H1 (cell line): ENCODE measurements around the gene SPARCL1. TPM values are rescaled to one million over a fixed set of nuclear protein-coding genes. Genes with fewer than 3 reads are reported as not detected.

ENCODE experiments used
- CTCF ChIA-PET: fragments of 300-600 bp; sonication (Branson Sonifier 250); formaldehyde crosslinking; loops from one replicate; lab custom pipeline; 2021; ENCODE audit not compliant: partially characterized antibody; lab: Charles Lee
- POLR2A ChIA-PET: fragments of 300-600 bp; sonication (Branson Sonifier 250); formaldehyde crosslinking; loops from one replicate; lab custom pipeline; 2021; ENCODE audit warnings: inconsistent platforms; ENCODE audit not compliant: partially characterized antibody; lab: Charles Lee
- DNase-seq, 2 experiments: peaks; one replicate each; pipeline versions ENCODE4 v3.0.0 to v3.0.0-alpha.2; 2010 to 2022; ENCODE audit warnings: low spot score in 2 of 2, low read depth in 1 of 2, mixed read lengths in 1 of 2
- FAIRE-seq: peaks from 2 replicates; lab custom pipeline; 2011; peaks lifted over from hg19 to GRCh38; lab: Jason Lieb, UNC
- H2AFZ ChIP-seq: 2 replicates; pipeline ENCODE4 v1.8.1; 2012; ENCODE audit warnings: low read length, inconsistent platforms
- H2AK5ac ChIP-seq: 2 replicates; pipeline ENCODE4 v1.6.1; 2013; ENCODE audit warnings: low read depth, low read length
- H2BK120ac ChIP-seq: replicated peaks from 2 replicates; pipeline ENCODE3; 2013; ENCODE audit warnings: low read depth, low read length, inconsistent platforms
- H2BK12ac ChIP-seq: 2 replicates; pipeline ENCODE4 v1.6.1; 2013; ENCODE audit warnings: low read depth, low read length
- H2BK15ac ChIP-seq: 2 replicates; pipeline ENCODE4 v1.6.1; 2013; ENCODE audit warnings: low read length
- H2BK20ac ChIP-seq: 2 replicates; pipeline ENCODE4 v1.6.1; 2013; ENCODE audit warnings: low read length
- H2BK5ac ChIP-seq: 2 replicates; pipeline ENCODE4 v1.6.1; 2013; ENCODE audit warnings: low read depth, low read length
- H3K14ac ChIP-seq: 2 replicates; pipeline ENCODE4 v1.6.1; 2013; ENCODE audit warnings: inconsistent platforms; ENCODE audit not compliant: insufficient read length
- H3K18ac ChIP-seq: 2 replicates; pipeline ENCODE4 v1.6.1; 2013; ENCODE audit warnings: low read length; ENCODE audit errors: extremely low read depth
- H3K23ac ChIP-seq: 2 replicates; pipeline ENCODE4 v1.6.1; 2013; ENCODE audit warnings: inconsistent platforms; ENCODE audit not compliant: insufficient read length
- H3K23me2 ChIP-seq: 2 replicates; pipeline ENCODE4 v1.6.1; 2013; ENCODE audit warnings: low read depth, low read length
- H3K27ac ChIP-seq: 2 replicates; pipeline ENCODE4 v1.6.1; 2011; ENCODE audit warnings: low read depth, low read length, inconsistent platforms
- H3K27me3 ChIP-seq, 4 experiments: replicated peaks in 1 of 4; 1 replicate in 1 of 4; 2 replicates in 3 of 4; pipeline versions ENCODE4 v1.6.1 to v1.8.1; 2011 to 2013; ENCODE audit warnings: low read length in 3 of 4, mild to moderate bottlenecking in 3 of 4, inconsistent platforms in 2 of 4, mixed read lengths in 2 of 4, moderate library complexity in 1 of 4; ENCODE audit not compliant: control insufficient read depth in 3 of 4, insufficient read depth in 3 of 4; ENCODE audit errors: extremely low read depth in 1 of 4
- H3K36me3 ChIP-seq, 4 experiments: 2 replicates each; pipeline versions ENCODE4 v1.6.1 to v1.8.1; 2011 to 2013; ENCODE audit warnings: mild to moderate bottlenecking in 4 of 4, low read length in 3 of 4, moderate library complexity in 2 of 4, control low read depth in 1 of 4, inconsistent platforms in 1 of 4; ENCODE audit not compliant: insufficient read depth in 4 of 4, control insufficient read depth in 2 of 4
- H3K4ac ChIP-seq: replicated peaks from 2 replicates; pipeline ENCODE3; 2013; ENCODE audit warnings: low read length, low read depth, mixed read lengths, inconsistent platforms; ENCODE audit not compliant: insufficient read length
- H3K4me1 ChIP-seq, 4 experiments: replicated peaks in 1 of 4; 1 replicate in 1 of 4; 2 replicates in 3 of 4; pipeline versions ENCODE4 v1.6.1 to v1.8.1; 2011 to 2013; ENCODE audit warnings: low read length in 3 of 4, inconsistent platforms in 2 of 4, mixed read lengths in 1 of 4; ENCODE audit not compliant: insufficient read depth in 4 of 4, control insufficient read depth in 3 of 4
- H3K4me2 ChIP-seq, 2 experiments: 2 replicates each; pipeline versions ENCODE4 v1.6.1 to v1.8.1; 2011 to 2013; ENCODE audit warnings: low read depth in 2 of 2, low read length in 2 of 2, control low read depth in 1 of 2, inconsistent platforms in 1 of 2, mild to moderate bottlenecking in 1 of 2; ENCODE audit not compliant: insufficient read depth in 1 of 2
- H3K4me3 ChIP-seq, 4 experiments: fragments of 200-600, 300-600 bp in 1 of 4; sonication (generic), shearing (Covaris generic), sonication (Bioruptor Twin) in 1 of 4; 2 replicates each; pipeline versions ENCODE4 v1.5.1 to v1.8.1; 2011 to 2016; ENCODE audit warnings: low read length in 4 of 4, low read depth in 3 of 4, control low read depth in 2 of 4, inconsistent platforms in 2 of 4, mild to moderate bottlenecking in 2 of 4, mixed read lengths in 1 of 4, moderate library complexity in 1 of 4; ENCODE audit not compliant: insufficient read depth in 2 of 4; ENCODE audit errors: extremely low read depth in 1 of 4
- H3K56ac ChIP-seq: replicated peaks from 2 replicates; pipeline ENCODE3; 2013; ENCODE audit warnings: low read depth, mild to moderate bottlenecking, mixed read lengths, low read length, inconsistent platforms; ENCODE audit not compliant: insufficient read length
- H3K79me1 ChIP-seq: 2 replicates; pipeline ENCODE4 v1.6.1; 2013; ENCODE audit warnings: low read depth, low read length, control low read depth
- H3K79me2 ChIP-seq, 2 experiments: 2 replicates each; pipeline versions ENCODE4 v1.6.1 to v1.8.1; 2012 to 2013; ENCODE audit warnings: low read length in 2 of 2, mild to moderate bottlenecking in 2 of 2, inconsistent platforms in 1 of 2; ENCODE audit not compliant: insufficient read depth in 2 of 2, control insufficient read depth in 1 of 2
- H3K9ac ChIP-seq, 4 experiments: replicated peaks in 1 of 4; 1 replicate in 1 of 4; 2 replicates in 3 of 4; pipeline versions ENCODE4 v1.6.1 to v1.8.1; 2011 to 2013; ENCODE audit warnings: low read depth in 3 of 4, low read length in 3 of 4, control low read depth in 2 of 4, mild to moderate bottlenecking in 2 of 4, moderate library complexity in 2 of 4, inconsistent platforms in 1 of 4; ENCODE audit errors: extremely low read depth in 1 of 4
- H3K9me3 ChIP-seq, 2 experiments: 2 replicates each; pipeline versions ENCODE4 v1.6.1 to v1.8.1; 2012 to 2013; ENCODE audit warnings: mild to moderate bottlenecking in 2 of 2, moderate library complexity in 2 of 2, control low read depth in 1 of 2, inconsistent platforms in 1 of 2, low read depth in 1 of 2, low read length in 1 of 2, mixed read lengths in 1 of 2; ENCODE audit not compliant: insufficient read depth in 2 of 2
- H4K20me1 ChIP-seq, 2 experiments: replicated peaks in 1 of 2; 2 replicates each; pipeline versions ENCODE3 to v1.8.1; 2011 to 2013; ENCODE audit warnings: inconsistent platforms in 2 of 2, low read length in 2 of 2, mild to moderate bottlenecking in 1 of 2; ENCODE audit not compliant: insufficient read depth in 2 of 2, control insufficient read depth in 1 of 2
- H4K5ac ChIP-seq: 2 replicates; pipeline ENCODE4 v1.6.1; 2013; ENCODE audit warnings: low read length, low read depth, mixed read lengths, inconsistent platforms; ENCODE audit not compliant: insufficient read length
- H4K8ac ChIP-seq: 2 replicates; pipeline ENCODE4 v1.8.0; 2013; ENCODE audit warnings: mild to moderate bottlenecking, moderate library complexity, low read length, inconsistent platforms; ENCODE audit not compliant: insufficient read depth; ENCODE audit errors: extremely low read depth
- H4K91ac ChIP-seq: replicated peaks from 2 replicates; pipeline ENCODE3; 2013; ENCODE audit warnings: low read length, mixed read lengths, inconsistent platforms; ENCODE audit not compliant: insufficient read length
- NRF1 ChIP-seq: IDR thresholded peaks from 2 replicates; pipeline ENCODE4 v1.6.1; 2011; ENCODE audit warnings: mild to moderate bottlenecking, low read depth, low read length, improper control_type of control experiment
- SP1 ChIP-seq: IDR thresholded peaks from 2 replicates; pipeline ENCODE4 v1.6.1; 2011; ENCODE audit warnings: low read depth, low read length
- SP2 ChIP-seq: IDR thresholded peaks from 2 replicates; pipeline ENCODE4 v1.6.1; 2012; ENCODE audit warnings: mild to moderate bottlenecking, low read length, inconsistent platforms
- WGBS, 2 experiments: shearing (Covaris generic) in 1 of 2; methylation state at CpG; one replicate each; pipeline versions ENCODE4 v1.1.6 to v1.1.7; 2013 to 2015; ENCODE audit warnings: low lambda C conversion rate in 2 of 2, mixed read lengths in 2 of 2, inconsistent platforms in 1 of 2, low coverage in 1 of 2, missing lambda C conversion rate in 1 of 2; ENCODE audit not compliant: insufficient replicate concordance in 2 of 2, insufficient coverage in 1 of 2, insufficient read length in 1 of 2; ENCODE audit errors: extremely low coverage in 1 of 2, missing lambda C conversion rate in 1 of 2; 5-methylcytosine and 5-hydroxymethylcytosine counted together
- polyA plus RNA-seq, 7 experiments: library from polyadenylated mRNA; depleted of rRNA in 3 of 7; stranded (reverse) in 5 of 7; unstranded in 2 of 7; fragments of >200 nt in 5 of 7; fragments of 200-250 nt in 2 of 7; gene quantifications; 1 replicate in 5 of 7; 2 replicates in 1 of 7; 4 replicates in 1 of 7; pipeline versions ENCODE4 v1.2.1 to v1.2.3, GENCODE V29; 2011 to 2013; ENCODE audit warnings: missing spikeins in 2 of 7, mixed read lengths in 2 of 7
- total RNA-seq: library from RNA; stranded (reverse); fragmentation: NEBNext Ultra II Directional; extraction: Animal tissue kit (Norgen Biotek cat#: 25700); gene quantifications from 2 replicates; pipeline ENCODE4 v1.2.1, GENCODE V29; 2021

SPARCL1 gene
- total and polyA plus RNA-seq, 2 of the 8 experiments (the other 6 are each of a cell fraction or from before 2014, with no cell fraction given) = 0.48 to 0.51 TPM

DNA sequence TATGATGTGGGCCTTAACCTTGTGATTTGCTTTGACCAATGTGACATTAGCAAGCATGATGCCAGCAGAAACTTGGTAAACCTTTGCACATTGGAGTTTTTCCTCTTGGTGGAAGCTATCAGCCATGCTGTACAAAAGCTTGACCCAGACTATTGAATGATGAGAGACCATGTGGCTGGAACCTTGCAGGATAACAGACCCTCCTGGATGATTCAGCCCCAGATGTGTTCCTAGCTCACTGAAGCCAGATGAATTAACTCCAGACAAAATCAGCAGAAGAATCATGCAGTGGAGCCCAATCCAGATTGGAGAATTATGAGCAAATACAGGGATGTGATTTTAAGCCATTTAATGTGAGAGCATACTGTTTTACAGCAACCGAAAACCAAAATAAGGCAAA, 16.8 kb downstream of the SPARCL1 start:
- Histone ChIP-seq H3K23me2 (no peaks in the 10 kb centered on the region), H3K79me2 (no peaks in the 10 kb centered on the region), H2BK5ac (no peak overlapping the region), H3K27me3 (no peaks in the 10 kb centered on the region), H3K23ac (no peak overlapping the region), H3K4ac (no peak overlapping the region), H2BK12ac (no peak overlapping the region), H3K9ac (no peak overlapping the region), H3K56ac (no peak overlapping the region), H3K4me2 (no peak overlapping the region), H2AK5ac (no peak overlapping the region), H4K20me1 (no peaks in the 10 kb centered on the region), H2BK120ac (no peak overlapping the region), H4K8ac (no peak overlapping the region), H4K5ac (no peak overlapping the region), H2AFZ (no peak overlapping the region), H3K4me1 (peaks cover 0 to 3% (median 0%) of the 10 kb centered on the region in 4 experiments; a peak in 1 of 7 replicates), H2BK15ac (no peak overlapping the region), H3K27ac (no peak overlapping the region), H3K18ac (no peak overlapping the region), H3K4me3 (no peak overlapping the region), H3K79me1 (no peaks in the 10 kb centered on the region), H3K14ac (no peak overlapping the region), H2BK20ac (no peak overlapping the region), H4K91ac (no peak overlapping the region), H3K36me3 (no peaks in the 10 kb centered on the region), H3K9me3 (no peaks in the 10 kb centered on the region)
- 88% methylated on average over 1 of the region's 1 CpG; no CpG with 5 or more reads in 1 of the 2 experiments for WGBS, 2 experiments
- no peak for DNase-seq
- no peak for FAIRE-seq
- TF ChIP-seq SP2 (no peak), NRF1 (no peak), SP1 (no peak)
- ChIA-PET CTCF (interaction anchor here (0.6 to 1.1 kb wide), 2 partner anchors 326 to 336 kb away, joined by 3 read pairs; no protein-coding TSS in a partner anchor), POLR2A (no interaction called here)
